Measurements from ENCODE around the gene SMYD3.

SMYD3 gene

GRCh38 chr1:245763873-245764331, 743.2 kb downstream of the SMYD3 start:
- ATAC-seq (ENCODE audit: insufficient read depth, low read depth) (no peak), DNase-seq (no peak)
- no peak for TF ChIP-seq EZH2 (IDR thresholded peaks at IDR 0.05; ENCODE audit: borderline replicate concordance, low read depth, low read length, severe bottlenecking)
- TF ChIP-seq CTCF (IDR thresholded peaks at IDR 0.05; ENCODE audit: borderline replicate concordance, extremely low read depth, low read length, poor library complexity, severe bottlenecking): no peak
- no peak overlapping the region for H2AFZ ChIP-seq (ENCODE audit: low read depth, low read length)
- no peaks in the 10 kb centered on the region for H3K79me2 ChIP-seq (ENCODE audit: insufficient read depth, low read length)
- no peak overlapping the region for H3K4me3 ChIP-seq (ENCODE audit: low read depth in 1 of 2, low read length in 2 of 2)
- H3K27me3 ChIP-seq (ENCODE audit: insufficient read depth, low read length, poor library complexity): no peaks in the 10 kb centered on the region
- H3K4me2 ChIP-seq (ENCODE audit: insufficient read depth, low read length): no peak overlapping the region
- no peak overlapping the region for H3K9ac ChIP-seq (ENCODE audit: low read depth, low read length)
- peaks cover 5% of the 10 kb centered on the region; the same call in 1 of the 2 replicates for H3K36me3 ChIP-seq (ENCODE audit: insufficient read depth, low read length)
- H3K9me3 ChIP-seq (ENCODE audit: insufficient read depth, low read length, severe bottlenecking): no peaks in the 10 kb centered on the region
- no peaks in the 10 kb centered on the region for H3K4me1 ChIP-seq (ENCODE audit: insufficient read depth, low read length)
- H4K20me1 ChIP-seq (ENCODE audit: insufficient read depth, low read length): no peaks in the 10 kb centered on the region
- no peak overlapping the region for H3K27ac ChIP-seq (ENCODE audit: low read length)

DNA sequence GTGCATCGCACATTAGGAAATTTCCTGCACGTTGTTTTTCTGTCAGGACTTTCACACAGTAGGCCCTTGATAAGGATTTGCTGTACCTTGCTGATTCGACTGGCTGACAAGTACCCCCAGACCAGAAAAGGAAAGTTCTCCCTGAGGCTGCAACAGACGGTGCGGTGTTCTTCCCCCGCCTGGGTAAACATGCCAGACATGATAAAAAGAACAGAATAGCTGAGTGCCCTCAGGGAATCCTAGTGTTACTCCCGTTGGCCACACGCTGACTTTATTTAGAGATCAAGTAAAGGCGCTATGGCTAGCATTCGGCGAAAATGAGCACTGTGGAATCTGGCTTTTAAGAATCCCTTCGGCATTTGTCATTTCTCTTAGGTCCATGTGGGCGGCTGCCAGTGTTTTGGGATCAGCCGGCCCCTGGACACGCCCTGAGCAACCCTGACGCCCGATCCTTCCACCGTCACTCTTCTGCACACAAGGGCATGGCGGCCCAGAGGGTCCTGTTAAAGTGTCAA, 744.6 kb downstream of the SMYD3 start:
- peaks cover 5% of the 10 kb centered on the region; the same call in 1 of the 2 replicates for H3K36me3 ChIP-seq (ENCODE audit: insufficient read depth, low read length)
- ATAC-seq (ENCODE audit: insufficient read depth, low read depth) (no peak), DNase-seq (no peak)
- H3K79me2 ChIP-seq (ENCODE audit: insufficient read depth, low read length): no peaks in the 10 kb centered on the region
- H2AFZ ChIP-seq (ENCODE audit: low read depth, low read length): no peak overlapping the region
- no peak overlapping the region for H3K9ac ChIP-seq (ENCODE audit: low read depth, low read length)
- no peaks in the 10 kb centered on the region for H3K9me3 ChIP-seq (ENCODE audit: insufficient read depth, low read length, severe bottlenecking)
- H4K20me1 ChIP-seq (ENCODE audit: insufficient read depth, low read length): no peaks in the 10 kb centered on the region
- no peak for TF ChIP-seq CTCF (IDR thresholded peaks at IDR 0.05; ENCODE audit: borderline replicate concordance, extremely low read depth, low read length, poor library complexity, severe bottlenecking)
- no peak for TF ChIP-seq EZH2 (IDR thresholded peaks at IDR 0.05; ENCODE audit: borderline replicate concordance, low read depth, low read length, severe bottlenecking)
- no peaks in the 10 kb centered on the region for H3K27me3 ChIP-seq (ENCODE audit: insufficient read depth, low read length, poor library complexity)
- H3K27ac ChIP-seq (ENCODE audit: low read length): no peak overlapping the region
- no peaks in the 10 kb centered on the region for H3K4me1 ChIP-seq (ENCODE audit: insufficient read depth, low read length)
- H3K4me2 ChIP-seq (ENCODE audit: insufficient read depth, low read length): no peak overlapping the region
- no peak overlapping the region for H3K4me3 ChIP-seq (ENCODE audit: low read depth in 1 of 2, low read length in 2 of 2)

DNA sequence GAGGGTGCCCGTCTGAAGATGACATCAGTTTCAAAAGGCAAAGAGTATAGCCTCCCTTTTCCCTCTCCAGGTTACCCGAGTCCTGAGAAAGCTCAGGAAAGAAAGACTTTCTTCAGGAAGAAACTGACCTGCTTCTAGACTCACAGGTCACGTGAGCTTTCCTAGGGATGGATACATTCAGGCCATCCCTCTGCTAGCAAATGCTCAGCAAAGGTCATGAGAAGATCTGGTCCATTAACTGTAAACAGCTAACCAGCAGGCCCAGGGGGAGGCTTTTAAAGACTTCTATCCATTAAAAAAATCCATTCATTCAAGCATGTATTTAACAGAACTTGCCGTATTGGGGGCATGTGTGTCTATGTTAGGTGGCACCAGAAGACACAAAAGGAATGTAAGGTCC, 746.8 kb downstream of the SMYD3 start:
- no peak overlapping the region for H3K4me3 ChIP-seq (ENCODE audit: low read depth in 1 of 2, low read length in 2 of 2)
- TF ChIP-seq CTCF (IDR thresholded peaks at IDR 0.05; ENCODE audit: borderline replicate concordance, extremely low read depth, low read length, poor library complexity, severe bottlenecking) (no peak), EZH2 (IDR thresholded peaks at IDR 0.05; ENCODE audit: borderline replicate concordance, low read depth, low read length, severe bottlenecking) (no peak)

More for the DNA sequence above, 746.8 kb downstream of the SMYD3 start:
- no peak for DNase-seq
- no peaks in the 10 kb centered on the region for H3K4me1 ChIP-seq (ENCODE audit: insufficient read depth, low read length)
- H3K9ac ChIP-seq (ENCODE audit: low read depth, low read length): no peak overlapping the region
- no peak overlapping the region for H3K27ac ChIP-seq (ENCODE audit: low read length)
- H3K9me3 ChIP-seq (ENCODE audit: insufficient read depth, low read length, severe bottlenecking): no peaks in the 10 kb centered on the region
- no peak overlapping the region for H2AFZ ChIP-seq (ENCODE audit: low read depth, low read length)
- H3K27me3 ChIP-seq (ENCODE audit: insufficient read depth, low read length, poor library complexity): no peaks in the 10 kb centered on the region
- no peaks in the 10 kb centered on the region for H3K79me2 ChIP-seq (ENCODE audit: insufficient read depth, low read length)
- no peaks in the 10 kb centered on the region for H4K20me1 ChIP-seq (ENCODE audit: insufficient read depth, low read length)
- ATAC-seq (ENCODE audit: insufficient read depth, low read depth): no peak
- peaks cover 5% of the 10 kb centered on the region; the same call in 1 of the 2 replicates for H3K36me3 ChIP-seq (ENCODE audit: insufficient read depth, low read length)
- H3K4me2 ChIP-seq (ENCODE audit: insufficient read depth, low read length): no peak overlapping the region

Data from DND-41 (cell line).